K562 (cell line): ENCODE measurements around the gene HDAC5. TPM values are rescaled to one million over a fixed set of nuclear protein-coding genes. Genes with fewer than 3 reads are reported as not detected.

ENCODE experiments used
- CREB1 ChIP-seq, 2 experiments: sonication (generic) in 1 of 2; formaldehyde crosslinking in 1 of 2; IDR thresholded peaks; 2 replicates each; pipeline versions ENCODE4 v1.6.1 to v1.8.0; 2012 to 2022; ENCODE audit warnings: inconsistent platforms in 1 of 2, mild to moderate bottlenecking in 1 of 2, missing genetic modification reagents in 1 of 2, moderate library complexity in 1 of 2
- CUX1 ChIP-seq: fragments of 200-800 bp; sonication (Bioruptor generic); IDR thresholded peaks from 2 replicates; pipeline ENCODE4 v1.6.1; 2016; ENCODE audit warnings: missing genetic modification characterization, missing compliant biosample characterization
- MLLT1 ChIP-seq, 2 experiments: fragments of 450-650 bp; IDR thresholded peaks; 2 replicates each; pipeline ENCODE4 v1.6.1; 2016
- TBP ChIP-seq: optimal IDR thresholded peaks from 2 replicates; pipeline ENCODE3; 2011; ENCODE audit warnings: low read depth, low read length, improper control_type of control experiment
- TCF3 ChIP-seq: sonication (generic); formaldehyde crosslinking; IDR thresholded peaks from 2 replicates; pipeline ENCODE4 v1.4.0; 2020; ENCODE audit warnings: mild to moderate bottlenecking, missing genetic modification reagents
- TFAP4 ChIP-seq: sonication (generic); formaldehyde crosslinking; IDR thresholded peaks from 2 replicates; pipeline ENCODE4 v1.8.0; 2022; ENCODE audit warnings: missing genetic modification reagents, mild to moderate bottlenecking, moderate library complexity, borderline replicate concordance
- ZNF583 ChIP-seq: fragments of 250-450 bp; sonication (Bioruptor Pico); IDR thresholded peaks from 2 replicates; pipeline ENCODE4 v1.4.0; 2020
- polyA plus RNA-seq, 8 experiments: library from polyadenylated mRNA; depleted of rRNA in 4 of 8; stranded (reverse) in 5 of 8; unstranded in 3 of 8; fragments of >200 nt; fragmentation: Nextera tagmentation in 2 of 8; fragmentation: Illumina TruSeq in 1 of 8; extraction: Ambion mirVana in 2 of 8; extraction: Trizol in 1 of 8; gene quantifications; 2 replicates each; pipeline versions ENCODE4 v1.2.1 to v1.2.3, GENCODE V29; 2011 to 2014; ENCODE audit warnings: inconsistent platforms in 1 of 8, missing spikeins in 1 of 8
- total RNA-seq, 7 experiments: library from RNA; depleted of rRNA in 6 of 7; stranded (reverse); fragments of >200 nt in 6 of 7; fragmentation: Illumina TruSeq in 2 of 7; extraction: Trizol in 2 of 7; gene quantifications; 2 replicates each; pipeline versions ENCODE4 v1.2.1 to v1.2.3, GENCODE V29; 2011 to 2021; ENCODE audit warnings: low replicate concordance in 1 of 7
- TF ChIP-seq, protein P1 (sequence below): sonication (generic); formaldehyde crosslinking; IDR thresholded peaks from 2 replicates; pipeline ENCODE4 v1.8.0; 2022; ENCODE audit warnings: mild to moderate bottlenecking, missing genetic modification reagents
- TF ChIP-seq, protein P2 (sequence below): fragments of 250-450 bp; sonication (Bioruptor Pico); IDR thresholded peaks from 2 replicates; pipeline ENCODE4 v1.5.0; 2021; ENCODE audit warnings: mild to moderate bottlenecking, moderate library complexity

Gene HDAC5
- total and polyA plus RNA-seq, 9 of the 15 experiments (the other 6 are each of a cell fraction or from before 2014, with no cell fraction given): 0.45 to 26.2 (median 16.4) TPM

DNA sequence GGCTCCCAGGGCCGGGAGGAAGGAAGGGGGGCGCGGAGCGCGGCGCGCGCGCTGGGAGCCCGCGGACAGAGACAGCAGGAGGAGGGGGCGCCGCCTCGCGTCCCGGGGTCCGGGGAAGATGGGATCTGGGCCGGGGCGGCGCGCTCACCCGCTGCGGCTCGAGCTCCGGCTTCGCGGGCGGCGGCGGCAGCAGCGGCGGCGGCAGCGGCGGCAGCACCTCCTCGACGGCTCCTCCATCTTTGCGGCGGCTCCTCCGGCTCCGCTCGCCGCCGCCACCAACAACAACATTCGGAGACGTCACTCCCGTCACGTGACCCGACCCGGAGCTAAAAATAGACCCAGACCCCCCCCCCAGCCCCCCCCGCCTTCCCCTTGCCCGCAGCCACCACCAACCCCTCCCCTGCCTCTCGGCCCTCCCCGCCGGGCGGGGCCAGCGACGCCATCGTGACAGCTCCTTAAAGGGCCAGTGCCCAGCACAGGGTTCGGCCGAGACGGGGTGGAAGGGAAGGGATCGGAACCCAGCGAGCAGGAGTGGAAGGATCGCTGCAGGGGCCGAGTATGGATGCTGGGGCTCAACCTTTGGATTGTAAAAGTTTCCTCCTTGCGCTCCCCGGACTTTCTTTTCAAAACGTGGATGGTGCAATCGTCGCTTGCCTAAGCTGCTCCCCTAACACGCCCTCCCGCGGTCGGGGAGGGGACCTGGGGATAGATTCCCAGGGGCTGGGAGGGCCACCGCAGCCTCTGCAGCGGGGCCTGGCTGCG is at the start of gene HDAC5 (continued):
- no peak for TF ChIP-seq TCF3 (CRISPR knock-in tag)
- peak; percentile 62 for TF ChIP-seq TBP
- no peak for TF ChIP-seq CUX1 (CRISPR knock-in tag)
- TF ChIP-seq, protein P1, sequence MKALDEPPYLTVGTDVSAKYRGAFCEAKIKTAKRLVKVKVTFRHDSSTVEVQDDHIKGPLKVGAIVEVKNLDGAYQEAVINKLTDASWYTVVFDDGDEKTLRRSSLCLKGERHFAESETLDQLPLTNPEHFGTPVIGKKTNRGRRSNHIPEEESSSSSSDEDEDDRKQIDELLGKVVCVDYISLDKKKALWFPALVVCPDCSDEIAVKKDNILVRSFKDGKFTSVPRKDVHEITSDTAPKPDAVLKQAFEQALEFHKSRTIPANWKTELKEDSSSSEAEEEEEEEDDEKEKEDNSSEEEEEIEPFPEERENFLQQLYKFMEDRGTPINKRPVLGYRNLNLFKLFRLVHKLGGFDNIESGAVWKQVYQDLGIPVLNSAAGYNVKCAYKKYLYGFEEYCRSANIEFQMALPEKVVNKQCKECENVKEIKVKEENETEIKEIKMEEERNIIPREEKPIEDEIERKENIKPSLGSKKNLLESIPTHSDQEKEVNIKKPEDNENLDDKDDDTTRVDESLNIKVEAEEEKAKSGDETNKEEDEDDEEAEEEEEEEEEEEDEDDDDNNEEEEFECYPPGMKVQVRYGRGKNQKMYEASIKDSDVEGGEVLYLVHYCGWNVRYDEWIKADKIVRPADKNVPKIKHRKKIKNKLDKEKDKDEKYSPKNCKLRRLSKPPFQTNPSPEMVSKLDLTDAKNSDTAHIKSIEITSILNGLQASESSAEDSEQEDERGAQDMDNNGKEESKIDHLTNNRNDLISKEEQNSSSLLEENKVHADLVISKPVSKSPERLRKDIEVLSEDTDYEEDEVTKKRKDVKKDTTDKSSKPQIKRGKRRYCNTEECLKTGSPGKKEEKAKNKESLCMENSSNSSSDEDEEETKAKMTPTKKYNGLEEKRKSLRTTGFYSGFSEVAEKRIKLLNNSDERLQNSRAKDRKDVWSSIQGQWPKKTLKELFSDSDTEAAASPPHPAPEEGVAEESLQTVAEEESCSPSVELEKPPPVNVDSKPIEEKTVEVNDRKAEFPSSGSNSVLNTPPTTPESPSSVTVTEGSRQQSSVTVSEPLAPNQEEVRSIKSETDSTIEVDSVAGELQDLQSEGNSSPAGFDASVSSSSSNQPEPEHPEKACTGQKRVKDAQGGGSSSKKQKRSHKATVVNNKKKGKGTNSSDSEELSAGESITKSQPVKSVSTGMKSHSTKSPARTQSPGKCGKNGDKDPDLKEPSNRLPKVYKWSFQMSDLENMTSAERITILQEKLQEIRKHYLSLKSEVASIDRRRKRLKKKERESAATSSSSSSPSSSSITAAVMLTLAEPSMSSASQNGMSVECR (CRISPR knock-in tag): peak; percentile 51; the same call in 1 of the 2 replicates
- TF ChIP-seq MLLT1 (IDR thresholded peaks at IDR 0.05): 0 out of 4 replicates have a peak, but pooled peaks have one; percentile 41 to 53
- TF ChIP-seq, protein P2, sequence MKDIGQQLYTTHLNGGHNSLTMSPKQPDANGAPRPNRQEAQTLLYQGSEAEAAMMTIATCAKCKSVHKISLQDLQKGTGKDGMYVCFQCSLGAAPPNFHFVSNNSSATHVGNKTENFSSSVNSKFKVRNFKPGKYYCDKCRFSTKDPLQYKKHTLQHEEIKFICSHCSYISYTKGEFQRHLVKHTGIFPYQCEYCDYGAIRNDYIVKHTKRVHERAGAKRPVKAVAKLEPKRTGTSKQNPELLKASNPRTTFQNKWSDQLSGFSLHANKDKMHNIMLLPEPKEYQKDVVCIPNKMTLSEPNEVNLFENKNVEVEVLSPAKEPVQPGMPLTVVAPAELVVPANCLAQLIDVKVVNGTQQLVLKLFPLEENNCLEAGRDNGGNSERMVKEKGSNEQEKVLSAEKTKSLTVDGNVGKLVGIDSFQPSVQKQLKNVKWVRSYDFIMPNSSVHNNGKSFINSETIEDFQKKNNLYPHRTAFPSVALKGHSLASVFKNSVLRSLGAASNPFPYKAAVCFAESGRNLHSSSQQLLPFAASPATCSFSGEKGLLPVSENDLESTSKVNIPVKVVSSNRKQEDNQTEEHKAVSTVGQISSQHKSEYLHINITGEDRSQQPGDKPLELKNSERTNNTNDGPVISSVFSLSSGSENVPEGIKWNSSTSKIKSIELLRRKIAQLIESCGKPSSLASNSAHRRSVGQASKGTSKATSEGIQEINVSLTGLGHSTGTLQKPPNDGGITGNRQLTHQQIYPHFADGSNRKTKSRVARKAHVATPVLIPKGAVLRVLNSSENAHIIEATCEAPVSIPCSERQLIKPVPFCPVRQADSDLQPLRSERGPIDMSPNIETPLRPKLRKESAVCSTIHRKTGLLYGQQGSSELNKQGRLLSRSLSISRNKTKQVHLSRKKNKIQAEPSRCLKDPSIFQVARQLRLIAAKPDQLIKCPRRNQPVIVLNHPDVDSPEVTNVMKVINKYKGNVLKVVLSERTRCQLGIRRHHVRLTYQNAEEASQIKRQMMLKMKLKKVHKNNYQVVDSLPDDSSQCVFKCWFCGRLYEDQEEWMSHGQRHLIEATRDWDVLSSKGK (CRISPR knock-in tag): no peak
- TF ChIP-seq CREB1 (IDR thresholded peaks at IDR 0.05): peak; percentile 76
- TF ChIP-seq CREB1 (CRISPR knock-in tag; IDR thresholded peaks at IDR 0.05): peak; percentile 61; the same call in 1 of the 2 replicates
- TF ChIP-seq TFAP4: peak; percentile 75
- TF ChIP-seq ZNF583 (CRISPR knock-in tag): no peak
